Liver (tissue), 9 donors: ENCODE results near the gene NIPAL1. TPM values are rescaled to one million over a fixed set of nuclear protein-coding genes. Genes with fewer than 3 reads are reported as not detected.

Experiments used
- DNase-seq: peaks from one replicate; pipeline ENCODE4 v3.0.0-alpha.2; 2017; ENCODE audit warnings: low spot score
- H3K27ac ChIP-seq, 2 donors: one replicate each; pipeline ENCODE4 v1.7.0; 2013; ENCODE audit warnings: inconsistent platforms in 2 of 2, low read length in 2 of 2, control low read depth in 1 of 2, low read depth in 1 of 2, mild to moderate bottlenecking in 1 of 2
- H3K27me3 ChIP-seq, 4 donors: one replicate each; pipeline versions ENCODE4 v1.6.1 to v1.7.0; 2013; ENCODE audit warnings: low read length in 3 of 4, inconsistent platforms in 1 of 4, mild to moderate bottlenecking in 1 of 4, moderate library complexity in 1 of 4; ENCODE audit not compliant: control insufficient read depth in 4 of 4, insufficient read depth in 4 of 4
- H3K36me3 ChIP-seq, 4 donors: one replicate each; pipeline versions ENCODE4 v1.6.1 to v1.7.0; 2013; ENCODE audit warnings: low read length in 3 of 4, mild to moderate bottlenecking in 3 of 4, low read depth in 1 of 4, moderate library complexity in 1 of 4; ENCODE audit not compliant: control insufficient read depth in 4 of 4, insufficient read depth in 3 of 4
- H3K4me1 ChIP-seq, 4 donors: one replicate each; pipeline versions ENCODE4 v1.6.1 to v1.7.0; 2013; ENCODE audit warnings: low read length in 3 of 4, mild to moderate bottlenecking in 3 of 4, moderate library complexity in 1 of 4; ENCODE audit not compliant: control insufficient read depth in 4 of 4, insufficient read depth in 4 of 4
- H3K4me3 ChIP-seq, 3 donors: one replicate each; pipeline versions ENCODE4 v1.6.1 to v1.7.0; 2013; ENCODE audit warnings: low read length in 3 of 3, control low read depth in 1 of 3, low read depth in 1 of 3, mild to moderate bottlenecking in 1 of 3
- H3K9ac ChIP-seq, 2 donors: one replicate each; pipeline ENCODE4 v1.7.0; 2013; ENCODE audit warnings: low read length in 2 of 2, mild to moderate bottlenecking in 2 of 2, moderate library complexity in 2 of 2, control low read depth in 1 of 2, low read depth in 1 of 2
- H3K9me3 ChIP-seq, 4 donors: one replicate each; pipeline versions ENCODE4 v1.6.1 to v1.7.0; 2013; ENCODE audit warnings: low read length in 3 of 4; ENCODE audit not compliant: control insufficient read depth in 4 of 4
- CTCF ChIP-seq: fragments of 150-350 bp; IDR thresholded peaks from 2 replicates; pipeline ENCODE4 v1.5.1; 2017; ENCODE audit warnings: improper control_type of control experiment, low read depth, low read length; ENCODE audit not compliant: missing input control
- EGR1 ChIP-seq, 2 donors: IDR thresholded peaks; 2 replicates each; pipeline ENCODE4 v1.6.1; 2016 to 2018; ENCODE audit warnings: antibody characterized with exemption in 2 of 2, low read depth in 2 of 2
- FOXA1 ChIP-seq: IDR thresholded peaks from 2 replicates; pipeline ENCODE4 v1.6.1; 2016; ENCODE audit warnings: antibody characterized with exemption
- FOXA2 ChIP-seq: IDR thresholded peaks from 2 replicates; pipeline ENCODE4 v1.6.1; 2016; ENCODE audit warnings: antibody characterized with exemption
- GABPA ChIP-seq, 2 donors: IDR thresholded peaks in 1 of 2; conservative IDR thresholded peaks in 1 of 2; 2 replicates each; pipeline ENCODE4 v1.6.1; 2016; ENCODE audit warnings: antibody characterized with exemption in 2 of 2, mild to moderate bottlenecking in 1 of 2, moderate library complexity in 1 of 2
- HNF4A ChIP-seq, 2 donors: conservative IDR thresholded peaks; 2 replicates each; pipeline ENCODE4 v1.6.1; 2016; ENCODE audit warnings: antibody characterized with exemption in 2 of 2, mild to moderate bottlenecking in 2 of 2
- MAX ChIP-seq: IDR thresholded peaks from 2 replicates; pipeline ENCODE4 v1.6.1; 2016; ENCODE audit warnings: antibody characterized with exemption
- NR2F2 ChIP-seq: IDR thresholded peaks from 2 replicates; pipeline ENCODE4 v1.6.1; 2016; ENCODE audit warnings: antibody characterized with exemption
- RAD21 ChIP-seq, 2 donors: IDR thresholded peaks; 2 replicates each; pipeline ENCODE4 v1.6.1; 2016; ENCODE audit warnings: antibody characterized with exemption in 2 of 2, mild to moderate bottlenecking in 2 of 2
- RXRA ChIP-seq, 2 donors: IDR thresholded peaks; 2 replicates each; pipeline ENCODE4 v1.6.1; 2017 to 2018; ENCODE audit warnings: antibody characterized with exemption in 2 of 2, mild to moderate bottlenecking in 1 of 2
- SP1 ChIP-seq: IDR thresholded peaks from 2 replicates; pipeline ENCODE4 v1.6.1; 2018; ENCODE audit warnings: antibody characterized with exemption, mild to moderate bottlenecking
- YY1 ChIP-seq: IDR thresholded peaks from 2 replicates; pipeline ENCODE4 v1.6.1; 2016; ENCODE audit warnings: antibody characterized with exemption, mild to moderate bottlenecking
- ZBTB33 ChIP-seq: IDR thresholded peaks from 2 replicates; pipeline ENCODE4 v1.6.1; 2016; ENCODE audit warnings: antibody characterized with exemption
- WGBS: extraction: QIAGEN DNeasy Blood & Tissue Kit; methylation state at CpG from one replicate; pipeline ENCODE4 v1.1.7; 2013; 5-methylcytosine and 5-hydroxymethylcytosine counted together
- polyA plus RNA-seq, 2 donors: library from polyadenylated mRNA; stranded (reverse) in 1 of 2; unstranded in 1 of 2; fragments of 200-250 nt in 1 of 2; fragments of >200 nt in 1 of 2; fragmentation: Nextera tagmentation in 1 of 2; extraction: Ambion mirVana in 1 of 2; gene quantifications; one replicate each; pipeline versions ENCODE4 v1.2.1 to v1.2.3, GENCODE V29; 2013 to 2015
- total RNA-seq, 2 donors: library from RNA; depleted of rRNA; stranded (reverse); fragments of >200 nt; gene quantifications; one replicate each; pipeline ENCODE4 v1.2.3, GENCODE V29; 2014
- TF ChIP-seq, protein P1 (sequence below): IDR thresholded peaks from 2 replicates; pipeline ENCODE4 v1.6.1; 2016; ENCODE audit warnings: antibody characterized with exemption
- TF ChIP-seq, protein P2 (sequence below): IDR thresholded peaks from 2 replicates; pipeline ENCODE4 v1.6.1; 2016; ENCODE audit warnings: antibody characterized with exemption, mild to moderate bottlenecking
- donor health status: healthy.
- donor health status: healthy.
- donor health status: healthy.
- donor health status: healthy.
- donor health status: healthy.

NIPAL1 gene
- total and polyA plus RNA-seq, 4 donors, result 2.5 to 10.7 (median 6.1) TPM

DNA sequence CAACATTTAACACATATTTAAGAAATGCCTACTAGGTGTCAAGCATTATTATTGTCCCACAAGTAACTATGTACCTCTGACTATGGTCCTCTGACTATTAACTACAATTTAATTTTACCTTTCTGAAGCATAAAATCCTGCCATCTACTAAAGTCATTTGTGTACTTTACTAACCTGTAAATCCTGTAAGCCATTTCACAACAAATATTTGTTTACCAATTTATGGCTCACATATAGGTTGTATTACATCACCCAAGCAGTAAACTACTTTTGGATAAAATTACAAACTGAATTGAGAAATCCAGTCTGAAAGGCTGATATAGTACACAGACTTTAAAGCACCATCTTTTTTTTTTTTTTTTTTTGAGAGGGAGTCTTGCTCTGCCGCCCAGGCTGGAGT, 43.9 kb upstream of the NIPAL1 start:
- Histone ChIP-seq H3K4me3 (no peak overlapping the region), H3K4me1 (no peaks in the 10 kb centered on the region), H3K27ac (no peak overlapping the region), H3K9ac (no peak overlapping the region), H3K9me3 (no peaks in the 10 kb centered on the region), H3K27me3 (no peaks in the 10 kb centered on the region), H3K36me3 (no peaks in the 10 kb centered on the region)
- 100% methylated on average over 1 of the region's 1 CpG for WGBS
- DNase-seq, result no peak
- TF ChIP-seq SP1 (no peak), NR2F2 (no peak), ZBTB33 (no peak), GABPA (IDR thresholded peaks at IDR 0.05 in 1 of 2, conservative IDR thresholded peaks at IDR 0.05 in 1 of 2) (no peak), RXRA (IDR thresholded peaks at IDR 0.05) (no peak), FOXA1 (no peak), HNF4A (conservative IDR thresholded peaks at IDR 0.05) (no peak), EGR1 (IDR thresholded peaks at IDR 0.05; ENCODE audit: low read depth in 2 of 2) (no peak), FOXA2 (no peak), RAD21 (IDR thresholded peaks at IDR 0.05) (no peak), YY1 (no peak), MAX (no peak)
- TF ChIP-seq, protein P1, sequence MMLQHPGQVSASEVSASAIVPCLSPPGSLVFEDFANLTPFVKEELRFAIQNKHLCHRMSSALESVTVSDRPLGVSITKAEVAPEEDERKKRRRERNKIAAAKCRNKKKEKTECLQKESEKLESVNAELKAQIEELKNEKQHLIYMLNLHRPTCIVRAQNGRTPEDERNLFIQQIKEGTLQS, result no peak
- TF ChIP-seq, protein P2, sequence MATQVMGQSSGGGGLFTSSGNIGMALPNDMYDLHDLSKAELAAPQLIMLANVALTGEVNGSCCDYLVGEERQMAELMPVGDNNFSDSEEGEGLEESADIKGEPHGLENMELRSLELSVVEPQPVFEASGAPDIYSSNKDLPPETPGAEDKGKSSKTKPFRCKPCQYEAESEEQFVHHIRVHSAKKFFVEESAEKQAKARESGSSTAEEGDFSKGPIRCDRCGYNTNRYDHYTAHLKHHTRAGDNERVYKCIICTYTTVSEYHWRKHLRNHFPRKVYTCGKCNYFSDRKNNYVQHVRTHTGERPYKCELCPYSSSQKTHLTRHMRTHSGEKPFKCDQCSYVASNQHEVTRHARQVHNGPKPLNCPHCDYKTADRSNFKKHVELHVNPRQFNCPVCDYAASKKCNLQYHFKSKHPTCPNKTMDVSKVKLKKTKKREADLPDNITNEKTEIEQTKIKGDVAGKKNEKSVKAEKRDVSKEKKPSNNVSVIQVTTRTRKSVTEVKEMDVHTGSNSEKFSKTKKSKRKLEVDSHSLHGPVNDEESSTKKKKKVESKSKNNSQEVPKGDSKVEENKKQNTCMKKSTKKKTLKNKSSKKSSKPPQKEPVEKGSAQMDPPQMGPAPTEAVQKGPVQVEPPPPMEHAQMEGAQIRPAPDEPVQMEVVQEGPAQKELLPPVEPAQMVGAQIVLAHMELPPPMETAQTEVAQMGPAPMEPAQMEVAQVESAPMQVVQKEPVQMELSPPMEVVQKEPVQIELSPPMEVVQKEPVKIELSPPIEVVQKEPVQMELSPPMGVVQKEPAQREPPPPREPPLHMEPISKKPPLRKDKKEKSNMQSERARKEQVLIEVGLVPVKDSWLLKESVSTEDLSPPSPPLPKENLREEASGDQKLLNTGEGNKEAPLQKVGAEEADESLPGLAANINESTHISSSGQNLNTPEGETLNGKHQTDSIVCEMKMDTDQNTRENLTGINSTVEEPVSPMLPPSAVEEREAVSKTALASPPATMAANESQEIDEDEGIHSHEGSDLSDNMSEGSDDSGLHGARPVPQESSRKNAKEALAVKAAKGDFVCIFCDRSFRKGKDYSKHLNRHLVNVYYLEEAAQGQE, result no peak

- no peaks in the 10 kb centered on the region for H3K27me3 ChIP-seq
- H3K9me3 ChIP-seq, result no peaks in the 10 kb centered on the region
- no peak overlapping the region for H3K9ac ChIP-seq
- no peaks in the 10 kb centered on the region for H3K36me3 ChIP-seq
- 79% methylated on average over 3 of the region's 3 CpGs for WGBS
- DNase-seq, result no peak
- no peaks in the 10 kb centered on the region for H3K4me1 ChIP-seq
- H3K4me3 ChIP-seq, result no peak overlapping the region
- no peak for TF ChIP-seq NR2F2
- no peak for TF ChIP-seq EGR1 (IDR thresholded peaks at IDR 0.05; ENCODE audit: low read depth in 2 of 2)
- TF ChIP-seq CTCF, result no peak
- no peak overlapping the region for H3K27ac ChIP-seq
Measured at GRCh38 chr4:47974566-47974965, 42.0 kb upstream of the NIPAL1 start.
